Ovary (tissue), 3 donors: ENCODE measurements around the gene LILRB1.

Source experiments
- POLR2A ChIP-seq: fragments of 450-650 bp; IDR thresholded peaks from one replicate; pipeline ENCODE4 v1.6.1; 2017; ENCODE audit warnings: antibody characterized with exemption, mild to moderate bottlenecking, moderate library complexity
- TF ChIP-seq, protein P1 (sequence below), 3 donors: fragments of 450-650 bp in 2 of 3; fragments of 200-600 bp in 1 of 3; IDR thresholded peaks; one replicate each; pipeline versions ENCODE4 v1.5.1 to v1.8.0; 2016 to 2022; ENCODE audit warnings: antibody characterized with exemption in 3 of 3, mild to moderate bottlenecking in 1 of 3
- donor health status: DM: no; HTN: no; CAD: no.

DNA sequence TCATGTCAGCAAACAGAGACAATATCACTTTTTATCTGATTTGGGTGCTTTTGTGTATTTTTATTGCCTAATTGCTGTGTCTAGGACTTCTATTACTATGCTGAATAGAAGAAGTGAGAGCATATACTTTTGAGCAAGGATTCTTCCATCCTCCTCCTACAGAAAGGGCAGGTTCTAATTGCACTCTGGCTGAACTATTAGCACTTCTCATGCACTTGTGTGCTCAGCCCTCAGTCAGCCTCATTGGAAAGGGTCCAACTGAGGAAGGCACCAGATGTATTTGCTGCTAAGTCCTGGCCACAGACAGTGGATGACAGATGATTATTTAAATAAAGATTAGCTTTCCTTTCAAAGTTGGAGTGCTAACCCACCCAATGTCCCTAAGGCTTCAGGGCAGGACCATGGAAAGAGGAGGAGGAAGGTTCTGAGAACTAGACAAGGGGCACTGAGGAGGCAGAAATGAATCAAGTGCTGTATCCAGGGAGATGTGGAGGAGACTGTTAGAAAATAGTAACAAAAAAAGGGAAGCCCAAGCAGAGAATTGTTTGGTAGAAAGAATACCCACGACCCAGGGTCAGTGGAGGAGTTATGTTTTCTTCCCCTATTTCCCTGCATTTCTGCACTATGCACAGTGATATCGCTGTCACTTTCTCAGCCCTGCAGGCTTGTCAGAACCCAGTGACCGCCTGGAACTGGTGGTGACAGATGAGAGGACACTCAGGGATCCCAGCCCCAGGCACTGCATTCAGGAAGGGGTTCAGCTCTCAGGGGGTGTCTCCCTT is 40.5 kb downstream of the LILRB1 start:
- TF ChIP-seq, protein P1, sequence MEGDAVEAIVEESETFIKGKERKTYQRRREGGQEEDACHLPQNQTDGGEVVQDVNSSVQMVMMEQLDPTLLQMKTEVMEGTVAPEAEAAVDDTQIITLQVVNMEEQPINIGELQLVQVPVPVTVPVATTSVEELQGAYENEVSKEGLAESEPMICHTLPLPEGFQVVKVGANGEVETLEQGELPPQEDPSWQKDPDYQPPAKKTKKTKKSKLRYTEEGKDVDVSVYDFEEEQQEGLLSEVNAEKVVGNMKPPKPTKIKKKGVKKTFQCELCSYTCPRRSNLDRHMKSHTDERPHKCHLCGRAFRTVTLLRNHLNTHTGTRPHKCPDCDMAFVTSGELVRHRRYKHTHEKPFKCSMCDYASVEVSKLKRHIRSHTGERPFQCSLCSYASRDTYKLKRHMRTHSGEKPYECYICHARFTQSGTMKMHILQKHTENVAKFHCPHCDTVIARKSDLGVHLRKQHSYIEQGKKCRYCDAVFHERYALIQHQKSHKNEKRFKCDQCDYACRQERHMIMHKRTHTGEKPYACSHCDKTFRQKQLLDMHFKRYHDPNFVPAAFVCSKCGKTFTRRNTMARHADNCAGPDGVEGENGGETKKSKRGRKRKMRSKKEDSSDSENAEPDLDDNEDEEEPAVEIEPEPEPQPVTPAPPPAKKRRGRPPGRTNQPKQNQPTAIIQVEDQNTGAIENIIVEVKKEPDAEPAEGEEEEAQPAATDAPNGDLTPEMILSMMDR (IDR thresholded peaks at IDR 0.05), result no peak
- TF ChIP-seq POLR2A, result no peak
